NCI-H2029 treated with DMSO at 0.1 percent for 48 hours (cell line): ENCODE data around the gene C1orf210.

Experiments
- DNase-seq: peaks from one replicate; lab custom pipeline; 2025; lab: John Stamatoyannopoulos, UW

The C1orf210 gene

GRCh38 chr1:43293896-43294760 lies 8.7 kb upstream of the C1orf210 start:
- DNase-seq = no peak

GRCh38 chr1:43293176-43293575 lies 7.8 kb upstream of the C1orf210 start:
- no peak for DNase-seq

- DNase-seq = no peak
Measured at GRCh38 chr1:43292679-43293078, 7.3 kb upstream of the C1orf210 start.

DNA sequence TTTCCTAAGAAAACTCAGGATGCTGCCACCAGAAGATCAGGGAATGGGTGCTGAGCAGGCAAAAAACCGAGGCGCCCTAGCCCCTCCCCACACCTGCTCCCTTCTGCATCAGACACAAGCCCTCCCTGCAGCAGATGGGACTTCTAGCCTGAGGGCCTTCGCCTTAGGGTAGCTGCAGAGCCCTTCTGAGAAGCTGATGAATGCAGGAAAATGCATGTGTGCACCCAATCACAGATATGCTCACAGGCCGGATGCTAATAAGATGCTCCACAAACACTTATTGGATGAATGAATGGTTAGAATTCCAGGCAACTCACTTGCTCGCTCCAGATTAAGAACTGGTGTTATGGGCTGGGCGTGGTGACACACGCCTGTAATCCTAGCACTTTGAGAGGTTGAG lies 6.8 kb upstream of the C1orf210 start:
- no peak for DNase-seq

- DNase-seq = no peak
Measured at GRCh38 chr1:43288785-43289706, 3.7 kb upstream of the C1orf210 start.

DNA sequence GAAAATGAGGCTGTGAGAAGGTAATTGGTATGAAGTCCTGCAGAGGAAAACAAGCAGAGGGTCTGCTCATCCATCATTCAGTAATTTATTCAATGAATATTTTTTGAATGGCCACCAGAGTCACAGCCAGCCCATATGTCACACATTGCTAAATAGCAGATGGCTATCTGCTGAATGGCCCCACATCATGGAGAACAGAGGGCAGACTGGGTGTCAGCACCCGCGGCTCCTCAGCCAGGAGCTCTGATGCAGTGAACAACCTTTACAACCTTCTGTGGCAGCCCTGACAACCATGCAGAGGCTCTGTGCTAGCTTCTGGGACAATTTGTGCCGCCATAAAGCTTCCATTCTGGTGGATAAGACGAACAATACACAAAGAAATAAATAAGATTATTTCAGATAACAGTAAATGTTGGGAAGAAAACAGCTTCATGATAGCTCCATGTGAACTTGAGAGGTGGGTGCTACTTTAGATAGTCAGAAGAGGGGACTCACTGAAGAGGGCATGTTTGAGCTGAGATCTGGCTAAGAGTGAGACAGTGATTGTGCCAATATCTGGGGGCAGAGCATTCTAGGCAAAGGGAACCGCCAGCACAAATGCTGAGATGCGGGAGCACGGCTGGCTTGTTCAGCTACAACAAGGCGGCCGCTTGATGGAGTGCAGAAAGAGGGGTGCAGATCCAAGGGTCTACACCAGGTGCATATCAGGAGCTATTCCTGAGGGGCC lies 2.8 kb upstream of the C1orf210 start:
- no peak for DNase-seq

GRCh38 chr1:43286533-43286932 lies 1.2 kb upstream of the C1orf210 start:
- no peak for DNase-seq

GRCh38 chr1:43286115-43286514 lies 734 bp upstream of the C1orf210 start:
- no peak for DNase-seq

DNA sequence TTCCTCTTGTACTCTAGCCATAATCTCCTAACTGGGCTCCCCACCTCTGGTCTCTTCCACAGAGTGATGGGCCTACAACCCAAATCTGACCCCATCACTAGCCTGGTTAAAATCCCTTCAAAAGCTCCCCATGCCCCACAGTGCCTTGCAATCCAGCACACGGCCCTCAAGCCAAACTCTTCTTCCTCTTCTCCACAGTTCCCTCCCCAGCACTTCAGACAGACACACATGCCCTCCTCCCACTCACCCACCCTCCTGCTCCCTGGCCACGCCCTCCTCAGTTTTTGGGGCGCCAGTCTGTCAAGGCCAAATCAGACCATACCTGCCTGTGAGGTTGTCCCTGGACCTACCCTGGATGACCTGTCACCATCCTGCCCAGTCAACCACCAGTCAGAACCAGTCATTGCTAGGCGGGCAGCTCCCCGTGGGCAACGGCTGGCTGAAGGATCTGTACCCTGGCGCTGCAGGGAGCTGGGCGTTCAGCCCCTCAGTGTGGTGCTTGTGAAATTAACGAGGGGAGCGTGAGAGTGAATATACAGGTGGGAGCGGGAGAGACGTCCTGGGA lies 753 bp downstream of the C1orf210 start:
- DNase-seq = no peak

GRCh38 chr1:43284065-43284464 lies 1.3 kb downstream of the C1orf210 start:
- no peak for DNase-seq

GRCh38 chr1:43282220-43283195 lies 2.9 kb downstream of the C1orf210 start:
- DNase-seq = peak; percentile 35

DNA sequence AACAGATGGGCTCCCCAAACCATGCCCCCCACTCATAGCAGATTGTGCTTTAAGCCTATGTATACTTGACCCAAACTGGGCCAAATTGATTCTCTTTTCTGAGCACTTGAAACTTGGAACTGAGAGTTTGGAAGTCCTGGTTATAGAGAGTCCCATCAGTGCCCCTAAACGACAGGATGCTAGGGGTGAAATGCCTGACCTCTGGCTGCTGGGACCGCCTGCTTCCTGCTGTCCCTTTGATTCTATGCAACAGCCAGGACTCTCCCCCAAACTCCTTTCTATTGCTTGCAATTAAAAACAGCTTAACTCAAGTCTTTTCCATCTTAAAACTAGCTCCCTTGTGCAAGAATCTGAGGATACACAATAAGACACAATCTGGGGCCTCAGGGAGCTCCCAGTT lies 4.7 kb downstream of the C1orf210 start:
- no peak for DNase-seq

DNA sequence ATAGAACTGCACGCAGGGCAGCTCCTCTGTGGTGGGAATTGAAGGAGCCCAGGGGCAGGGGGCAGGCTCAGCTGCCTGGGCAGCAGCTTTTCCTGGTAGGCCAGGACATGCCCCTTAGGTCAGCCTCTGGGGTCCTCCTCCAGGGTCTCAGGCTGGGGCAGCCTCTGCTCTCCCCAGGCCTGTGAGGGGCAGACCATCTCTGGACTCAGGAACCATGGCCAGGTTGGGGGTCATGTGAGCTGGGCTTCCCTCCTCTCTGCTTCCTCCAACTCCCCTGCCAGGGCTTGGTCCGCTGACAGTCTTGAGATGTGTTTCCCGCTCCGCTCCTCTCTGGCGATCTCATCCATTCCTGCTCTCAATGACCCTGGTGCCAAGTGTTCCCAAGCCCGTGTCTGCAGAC lies 5.7 kb downstream of the C1orf210 start:
- no peak for DNase-seq

- no peak for DNase-seq
Measured at GRCh38 chr1:43279161-43279560, 6.2 kb downstream of the C1orf210 start.

DNA sequence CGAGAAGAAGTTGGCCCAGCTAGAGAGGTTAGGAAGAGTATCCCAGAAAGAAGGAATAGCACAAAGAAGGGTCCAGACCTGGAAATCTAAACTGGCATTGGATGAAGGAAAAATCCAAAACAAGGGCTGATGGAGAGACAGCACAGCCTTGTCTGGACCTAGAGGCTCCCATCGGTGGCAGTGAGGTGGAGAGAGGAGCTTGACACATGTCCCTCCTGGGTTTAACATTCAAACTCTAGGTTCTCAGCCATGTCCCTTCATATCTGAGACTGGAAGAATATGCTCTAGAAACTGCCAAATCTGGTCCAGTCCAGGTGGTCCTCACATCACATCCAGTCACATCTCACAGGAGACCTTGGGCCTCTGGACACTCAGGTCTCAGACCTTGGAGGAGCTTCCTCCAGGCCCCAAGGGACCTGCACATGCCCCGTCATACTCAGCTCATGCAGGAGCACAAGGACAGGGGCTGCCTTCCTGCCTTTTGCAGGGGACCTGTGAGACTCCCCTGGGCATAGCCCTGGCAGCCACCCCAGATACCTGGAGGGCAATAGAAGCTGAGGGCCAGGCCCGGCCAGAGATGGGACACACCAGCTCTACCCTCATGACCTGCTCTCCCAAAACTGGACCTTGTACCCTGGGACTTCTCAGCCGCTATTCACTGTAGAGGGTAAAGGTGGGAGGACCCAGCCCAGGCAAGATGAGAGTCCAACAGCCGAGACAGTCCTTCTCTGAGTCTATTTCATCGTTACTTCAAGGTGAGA lies 8.1 kb downstream of the C1orf210 start:
- no peak for DNase-seq

- no peak for DNase-seq
Measured at GRCh38 chr1:43276673-43277072, 8.7 kb downstream of the C1orf210 start.

DNA sequence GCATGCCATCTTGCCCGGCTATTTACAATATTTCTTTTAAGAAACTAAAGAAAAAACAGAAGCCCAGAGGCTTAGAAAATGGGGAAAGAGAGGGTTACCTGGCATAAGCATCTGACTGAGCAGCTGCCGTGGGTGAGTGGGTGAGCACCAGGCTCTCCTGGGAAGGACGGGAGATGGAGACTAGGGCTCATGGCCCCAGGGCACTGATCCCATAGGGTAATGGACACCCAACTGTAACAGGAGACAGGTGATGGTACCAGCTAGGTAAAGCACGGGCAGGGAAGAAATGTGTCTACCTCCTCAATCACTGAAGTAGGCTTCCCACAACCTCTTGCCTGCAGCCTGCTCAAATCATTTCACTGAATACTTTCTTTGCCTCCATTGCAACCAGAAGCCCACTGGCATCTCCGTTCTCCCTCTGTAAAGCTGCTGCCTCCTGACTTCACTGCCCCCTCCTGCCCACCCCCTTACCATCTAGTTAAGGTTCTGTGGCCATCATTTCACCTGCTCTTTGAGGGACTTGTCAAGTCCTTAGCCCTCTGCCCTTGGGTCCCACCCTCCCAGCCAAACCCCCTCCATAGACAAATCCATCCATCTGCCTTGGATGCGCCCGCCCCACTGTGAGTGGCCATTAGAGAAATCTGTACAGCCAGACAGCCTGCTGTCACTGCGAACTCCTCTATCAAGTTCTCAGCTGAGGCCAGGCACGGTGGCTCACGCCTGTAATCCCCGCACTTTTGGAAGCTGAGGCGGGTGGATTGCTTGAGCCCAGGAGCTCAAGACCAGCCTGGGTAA lies 9.4 kb downstream of the C1orf210 start:
- DNase-seq = no peak

GRCh38 chr1:43274804-43275180 lies 10.6 kb downstream of the C1orf210 start:
- DNase-seq = no peak

GRCh38 chr1:43274125-43274803 lies 11.1 kb downstream of the C1orf210 start:
- DNase-seq = peak; percentile 44
